ENCODE data around the gene SPOCK1.

SPOCK1 gene

GRCh38 chr5:137486707-137487106 is 12.4 kb downstream of the SPOCK1 start:
- no peaks in the 10 kb centered on the region for H3K9me3 ChIP-seq (ENCODE audit: insufficient read depth, low read length, severe bottlenecking)
- no peak overlapping the region for H3K4me2 ChIP-seq (ENCODE audit: insufficient read depth, low read length)
- no peak overlapping the region for H3K27ac ChIP-seq (ENCODE audit: low read length)
- ATAC-seq (ENCODE audit: insufficient read depth, low read depth) (no peak), DNase-seq (no peak)
- peaks cover 6% of the 10 kb centered on the region for H3K27me3 ChIP-seq (ENCODE audit: insufficient read depth, low read length, poor library complexity)
- no peak overlapping the region for H3K9ac ChIP-seq (ENCODE audit: low read depth, low read length)
- H3K79me2 ChIP-seq (ENCODE audit: insufficient read depth, low read length) = no peaks in the 10 kb centered on the region
- H3K36me3 ChIP-seq (ENCODE audit: insufficient read depth, low read length) = no peaks in the 10 kb centered on the region
- H2AFZ ChIP-seq (ENCODE audit: low read depth, low read length) = no peak overlapping the region
- TF ChIP-seq, protein P1, sequence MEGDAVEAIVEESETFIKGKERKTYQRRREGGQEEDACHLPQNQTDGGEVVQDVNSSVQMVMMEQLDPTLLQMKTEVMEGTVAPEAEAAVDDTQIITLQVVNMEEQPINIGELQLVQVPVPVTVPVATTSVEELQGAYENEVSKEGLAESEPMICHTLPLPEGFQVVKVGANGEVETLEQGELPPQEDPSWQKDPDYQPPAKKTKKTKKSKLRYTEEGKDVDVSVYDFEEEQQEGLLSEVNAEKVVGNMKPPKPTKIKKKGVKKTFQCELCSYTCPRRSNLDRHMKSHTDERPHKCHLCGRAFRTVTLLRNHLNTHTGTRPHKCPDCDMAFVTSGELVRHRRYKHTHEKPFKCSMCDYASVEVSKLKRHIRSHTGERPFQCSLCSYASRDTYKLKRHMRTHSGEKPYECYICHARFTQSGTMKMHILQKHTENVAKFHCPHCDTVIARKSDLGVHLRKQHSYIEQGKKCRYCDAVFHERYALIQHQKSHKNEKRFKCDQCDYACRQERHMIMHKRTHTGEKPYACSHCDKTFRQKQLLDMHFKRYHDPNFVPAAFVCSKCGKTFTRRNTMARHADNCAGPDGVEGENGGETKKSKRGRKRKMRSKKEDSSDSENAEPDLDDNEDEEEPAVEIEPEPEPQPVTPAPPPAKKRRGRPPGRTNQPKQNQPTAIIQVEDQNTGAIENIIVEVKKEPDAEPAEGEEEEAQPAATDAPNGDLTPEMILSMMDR (IDR thresholded peaks at IDR 0.05; ENCODE audit: borderline replicate concordance, extremely low read depth, low read length, poor library complexity, severe bottlenecking) = no peak
- no peak for TF ChIP-seq EZH2 (IDR thresholded peaks at IDR 0.05; ENCODE audit: borderline replicate concordance, low read depth, low read length, severe bottlenecking)
- H3K4me3 ChIP-seq (ENCODE audit: low read depth in 1 of 2, low read length in 2 of 2) = no peak overlapping the region
- no peaks in the 10 kb centered on the region for H3K4me1 ChIP-seq (ENCODE audit: insufficient read depth, low read length)
- H4K20me1 ChIP-seq (ENCODE audit: insufficient read depth, low read length) = no peaks in the 10 kb centered on the region

GRCh38 chr5:137481596-137481995 is 17.5 kb downstream of the SPOCK1 start:
- Histone ChIP-seq H3K9me3 (ENCODE audit: insufficient read depth, low read length, severe bottlenecking) (no peaks in the 10 kb centered on the region), H4K20me1 (ENCODE audit: insufficient read depth, low read length) (no peaks in the 10 kb centered on the region), H3K79me2 (ENCODE audit: insufficient read depth, low read length) (no peaks in the 10 kb centered on the region), H3K4me1 (ENCODE audit: insufficient read depth, low read length) (no peaks in the 10 kb centered on the region), H3K36me3 (ENCODE audit: insufficient read depth, low read length) (no peaks in the 10 kb centered on the region), H3K4me2 (ENCODE audit: insufficient read depth, low read length) (no peak overlapping the region), H3K4me3 (ENCODE audit: low read depth in 1 of 2, low read length in 2 of 2) (no peak overlapping the region), H3K27me3 (ENCODE audit: insufficient read depth, low read length, poor library complexity) (peaks cover 12% of the 10 kb centered on the region), H2AFZ (ENCODE audit: low read depth, low read length) (no peak overlapping the region), H3K9ac (ENCODE audit: low read depth, low read length) (no peak overlapping the region), H3K27ac (ENCODE audit: low read length) (no peak overlapping the region)
- ATAC-seq (ENCODE audit: insufficient read depth, low read depth) (no peak), DNase-seq (no peak)
- TF ChIP-seq, protein P1 (IDR thresholded peaks at IDR 0.05; ENCODE audit: borderline replicate concordance, extremely low read depth, low read length, poor library complexity, severe bottlenecking) = no peak
- TF ChIP-seq EZH2 (IDR thresholded peaks at IDR 0.05; ENCODE audit: borderline replicate concordance, low read depth, low read length, severe bottlenecking) = no peak

DNA sequence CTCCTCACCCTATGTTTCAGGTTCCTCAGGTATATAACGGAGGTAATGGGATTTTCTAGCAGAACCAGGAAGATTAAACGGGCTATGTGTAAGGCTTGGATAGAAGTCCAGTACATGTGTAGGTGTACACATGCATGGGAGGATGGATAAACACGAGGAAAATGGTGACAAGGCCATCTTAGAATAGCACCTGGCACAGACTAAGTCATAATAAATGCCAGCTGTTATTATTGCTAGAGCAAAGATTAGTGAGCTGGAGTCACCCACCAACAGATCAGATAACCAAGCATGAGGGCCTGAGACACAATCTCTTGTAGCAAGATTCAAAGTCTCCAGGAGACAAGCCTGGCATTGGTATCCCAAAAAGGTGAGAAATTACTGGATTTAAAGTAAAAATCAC is 21.1 kb downstream of the SPOCK1 start:
- Histone ChIP-seq H3K27me3 (ENCODE audit: insufficient read depth, low read length, poor library complexity) (peaks cover 8% of the 10 kb centered on the region), H3K36me3 (ENCODE audit: insufficient read depth, low read length) (no peaks in the 10 kb centered on the region), H3K9ac (ENCODE audit: low read depth, low read length) (no peak overlapping the region), H2AFZ (ENCODE audit: low read depth, low read length) (no peak overlapping the region), H3K4me1 (ENCODE audit: insufficient read depth, low read length) (no peaks in the 10 kb centered on the region), H3K79me2 (ENCODE audit: insufficient read depth, low read length) (no peaks in the 10 kb centered on the region), H4K20me1 (ENCODE audit: insufficient read depth, low read length) (no peaks in the 10 kb centered on the region), H3K4me2 (ENCODE audit: insufficient read depth, low read length) (no peak overlapping the region), H3K9me3 (ENCODE audit: insufficient read depth, low read length, severe bottlenecking) (no peaks in the 10 kb centered on the region), H3K4me3 (ENCODE audit: low read depth in 1 of 2, low read length in 2 of 2) (no peak overlapping the region), H3K27ac (ENCODE audit: low read length) (no peak overlapping the region)
- DNase-seq (no peak), ATAC-seq (ENCODE audit: insufficient read depth, low read depth) (no peak)
- TF ChIP-seq, protein P1 (IDR thresholded peaks at IDR 0.05; ENCODE audit: borderline replicate concordance, extremely low read depth, low read length, poor library complexity, severe bottlenecking) = no peak
- no peak for TF ChIP-seq EZH2 (IDR thresholded peaks at IDR 0.05; ENCODE audit: borderline replicate concordance, low read depth, low read length, severe bottlenecking)

DNA sequence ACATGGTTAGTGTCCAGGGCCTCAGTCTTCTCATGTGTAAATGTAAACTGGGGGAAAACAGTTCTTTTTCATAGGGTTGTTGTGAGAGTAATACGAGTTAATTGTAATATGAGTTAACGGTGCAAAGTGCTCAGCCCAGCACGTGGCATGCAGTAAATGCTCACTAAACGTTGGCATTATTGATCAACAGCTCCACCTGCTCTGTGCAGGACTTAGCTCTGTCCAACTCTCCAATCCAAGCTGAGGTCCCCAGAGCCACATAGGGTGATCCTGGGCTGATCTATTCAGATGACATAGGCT is 28.3 kb downstream of the SPOCK1 start:
- ATAC-seq (ENCODE audit: insufficient read depth, low read depth) = no peak
- no peaks in the 10 kb centered on the region for H3K79me2 ChIP-seq (ENCODE audit: insufficient read depth, low read length)

More for the DNA sequence above, 28.3 kb downstream of the SPOCK1 start:
- Histone ChIP-seq H3K9ac (ENCODE audit: low read depth, low read length) (no peak overlapping the region), H3K27me3 (ENCODE audit: insufficient read depth, low read length, poor library complexity) (peaks cover 10% of the 10 kb centered on the region), H3K27ac (ENCODE audit: low read length) (no peak overlapping the region), H2AFZ (ENCODE audit: low read depth, low read length) (no peak overlapping the region), H3K9me3 (ENCODE audit: insufficient read depth, low read length, severe bottlenecking) (no peaks in the 10 kb centered on the region), H3K36me3 (ENCODE audit: insufficient read depth, low read length) (no peaks in the 10 kb centered on the region), H3K4me1 (ENCODE audit: insufficient read depth, low read length) (no peaks in the 10 kb centered on the region), H3K4me3 (ENCODE audit: low read depth in 1 of 2, low read length in 2 of 2) (no peak overlapping the region), H3K4me2 (ENCODE audit: insufficient read depth, low read length) (no peak overlapping the region), H4K20me1 (ENCODE audit: insufficient read depth, low read length) (no peaks in the 10 kb centered on the region)
- no peak for DNase-seq
- TF ChIP-seq, protein P1 (IDR thresholded peaks at IDR 0.05; ENCODE audit: borderline replicate concordance, extremely low read depth, low read length, poor library complexity, severe bottlenecking) = no peak
- no peak for TF ChIP-seq EZH2 (IDR thresholded peaks at IDR 0.05; ENCODE audit: borderline replicate concordance, low read depth, low read length, severe bottlenecking)
